Activated naive CD8-positive, alpha-beta T cell (primary cell): ENCODE results near the gene LZTR1.
A peak's percentile ranks its signal among the peaks of the same experiment; 100 is the strongest.
"Not testable (repeated sequence)": the region's sequence is repeated elsewhere in the genome, so short reads cannot be mapped to it uniquely, and the experiment has no call there.

Experiments
- H3K27ac Mint-ChIP-seq: one replicate; pipeline ENCODE4 v1.8.0; 2021; ENCODE audit warnings: mixed read lengths
- H3K27me3 Mint-ChIP-seq: one replicate; pipeline ENCODE4 v1.8.0; 2021; ENCODE audit warnings: mixed read lengths
- H3K36me3 Mint-ChIP-seq: one replicate; pipeline ENCODE4 v1.8.0; 2021; ENCODE audit warnings: mixed read lengths
- H3K4me1 Mint-ChIP-seq: one replicate; pipeline ENCODE4 v1.8.0; 2021; ENCODE audit warnings: low read depth, mixed read lengths
- H3K4me3 Mint-ChIP-seq: one replicate; pipeline ENCODE4 v1.8.0; 2021; ENCODE audit warnings: mild to moderate bottlenecking, mixed read lengths
- H3K9me3 Mint-ChIP-seq: one replicate; pipeline ENCODE4 v1.8.0; 2021; ENCODE audit warnings: low read depth, mixed read lengths

The LZTR1 gene

GRCh38 chr22:20981787-20982562 is at the start of gene LZTR1:
Gene LZTR1, plus strand, starts transcription at chr22:20982297. Its CDS starts 75 bp downstream, at chr22:20982372.
- H3K27me3 Mint-ChIP-seq, result no peaks in the 10 kb centered on the region
- peak within 1 kb of the TSS; percentile 94 for H3K4me3 Mint-ChIP-seq
- H3K36me3 Mint-ChIP-seq, result peaks cover 10% of the 10 kb centered on the region
- no peaks in the 10 kb centered on the region for H3K9me3 Mint-ChIP-seq
- H3K27ac Mint-ChIP-seq, result peak within 1 kb of the TSS; percentile 95
- peaks cover 38% of the 10 kb centered on the region for H3K4me1 Mint-ChIP-seq

GRCh38 chr22:20933910-20934309 is 48.2 kb upstream of the LZTR1 start:
- Mint-ChIP-seq H3K4me3 (no peak overlapping the region), H3K36me3 (peaks cover 6% of the 10 kb centered on the region), H3K27me3 (no peaks in the 10 kb centered on the region)

GRCh38 chr22:20935049-20935448 is 47.0 kb upstream of the LZTR1 start:
- H3K36me3 Mint-ChIP-seq, H3K4me3 Mint-ChIP-seq, H3K27me3 Mint-ChIP-seq, H3K27ac Mint-ChIP-seq, H3K9me3 Mint-ChIP-seq: not testable (repeated sequence)
- peaks cover 77% of the 10 kb centered on the region for H3K4me1 Mint-ChIP-seq

More at GRCh38 chr22:20933910-20934309, 48.2 kb upstream of the LZTR1 start:
- Mint-ChIP-seq H3K27ac (no peak overlapping the region), H3K4me1 (peaks cover 76% of the 10 kb centered on the region), H3K9me3 (no peaks in the 10 kb centered on the region)

GRCh38 chr22:20935780-20936539 is 46.1 kb upstream of the LZTR1 start:
- not testable (repeated sequence) for H3K9me3 Mint-ChIP-seq, H3K36me3 Mint-ChIP-seq, H3K27me3 Mint-ChIP-seq
- peak overlapping the region; percentile 23 for H3K27ac Mint-ChIP-seq
- peak overlapping the region; percentile 52 for H3K4me3 Mint-ChIP-seq
- H3K4me1 Mint-ChIP-seq, result peaks cover 79% of the 10 kb centered on the region

GRCh38 chr22:20937031-20937793 is 44.9 kb upstream of the LZTR1 start:
- Mint-ChIP-seq H3K4me1 (peaks cover 79% of the 10 kb centered on the region), H3K4me3 (peak overlapping the region; percentile 70), H3K27ac (peak overlapping the region; percentile 13), H3K27me3 (no peaks in the 10 kb centered on the region), H3K9me3 (no peaks in the 10 kb centered on the region), H3K36me3 (peaks cover 2% of the 10 kb centered on the region)

- no peaks in the 10 kb centered on the region for H3K27me3 Mint-ChIP-seq
- peaks cover 2% of the 10 kb centered on the region for H3K36me3 Mint-ChIP-seq
- peak overlapping the region; percentile 70 for H3K4me3 Mint-ChIP-seq
- H3K9me3 Mint-ChIP-seq, result no peaks in the 10 kb centered on the region
- H3K27ac Mint-ChIP-seq, result no peak overlapping the region
- peaks cover 83% of the 10 kb centered on the region for H3K4me1 Mint-ChIP-seq
These were observed 44.1 kb upstream of the LZTR1 start for GRCh38 chr22:20937794-20938671.

- not testable (repeated sequence) for H3K9me3 Mint-ChIP-seq, H3K27ac Mint-ChIP-seq, H3K27me3 Mint-ChIP-seq, H3K36me3 Mint-ChIP-seq
- Mint-ChIP-seq H3K4me1 (peaks cover 81% of the 10 kb centered on the region), H3K4me3 (peak overlapping the region; percentile 22)
These were observed 42.5 kb upstream of the LZTR1 start for GRCh38 chr22:20939457-20940185.

- H3K4me1 Mint-ChIP-seq, result peaks cover 80% of the 10 kb centered on the region
- H3K9me3 Mint-ChIP-seq, result no peaks in the 10 kb centered on the region
- no peak overlapping the region for H3K27ac Mint-ChIP-seq
- no peaks in the 10 kb centered on the region for H3K27me3 Mint-ChIP-seq
- peak overlapping the region; percentile 40 for H3K4me3 Mint-ChIP-seq
- peaks cover 2% of the 10 kb centered on the region for H3K36me3 Mint-ChIP-seq
These were observed 41.9 kb upstream of the LZTR1 start for GRCh38 chr22:20940186-20940651.

GRCh38 chr22:20940904-20941385 is 41.2 kb upstream of the LZTR1 start:
- Mint-ChIP-seq H3K4me3 (peak overlapping the region; percentile 40), H3K4me1 (peaks cover 81% of the 10 kb centered on the region)

GRCh38 chr22:20942203-20942902 is 39.7 kb upstream of the LZTR1 start:
- not testable (repeated sequence) for H3K36me3 Mint-ChIP-seq, H3K9me3 Mint-ChIP-seq, H3K27me3 Mint-ChIP-seq, H3K4me3 Mint-ChIP-seq
- Mint-ChIP-seq H3K27ac (peak overlapping the region; percentile 8), H3K4me1 (peaks cover 82% of the 10 kb centered on the region)

More at GRCh38 chr22:20940904-20941385, 41.2 kb upstream of the LZTR1 start:
- peak overlapping the region; percentile 13 for H3K27ac Mint-ChIP-seq
- H3K9me3 Mint-ChIP-seq, result no peaks in the 10 kb centered on the region
- H3K27me3 Mint-ChIP-seq, result no peaks in the 10 kb centered on the region
- peaks cover 2% of the 10 kb centered on the region for H3K36me3 Mint-ChIP-seq

GRCh38 chr22:20943104-20943933 is 38.8 kb upstream of the LZTR1 start:
- no peaks in the 10 kb centered on the region for H3K36me3 Mint-ChIP-seq
- H3K4me1 Mint-ChIP-seq, result peaks cover 80% of the 10 kb centered on the region
- no peak overlapping the region for H3K27ac Mint-ChIP-seq
- H3K9me3 Mint-ChIP-seq, result no peaks in the 10 kb centered on the region
- no peaks in the 10 kb centered on the region for H3K27me3 Mint-ChIP-seq
- no peak overlapping the region for H3K4me3 Mint-ChIP-seq

- Mint-ChIP-seq H3K4me3 (no peak overlapping the region), H3K4me1 (peaks cover 80% of the 10 kb centered on the region), H3K27ac (no peak overlapping the region), H3K9me3 (no peaks in the 10 kb centered on the region), H3K36me3 (no peaks in the 10 kb centered on the region), H3K27me3 (no peaks in the 10 kb centered on the region)
These were observed 38.1 kb upstream of the LZTR1 start for GRCh38 chr22:20944042-20944441.
